ENCODE results near the gene ITPR1.

The ITPR1 gene

GRCh38 chr3:4827767-4828166 lies 334.6 kb downstream of the ITPR1 start:
- Histone ChIP-seq H3K27me3 (replicated peaks in 2 of 5; ENCODE audit: control insufficient read depth in 4 of 5, insufficient read depth in 5 of 5, low read length in 4 of 5) (no peaks in the 10 kb centered on the region), H3K9me3 (ENCODE audit: control extremely low read depth in 1 of 5, control insufficient read depth in 4 of 5, insufficient read depth in 2 of 5, low read depth in 1 of 5, low read length in 4 of 5) (no peaks in the 10 kb centered on the region), H3K27ac (ENCODE audit: insufficient read depth in 1 of 2, low read depth in 1 of 2, low read length in 2 of 2, poor library complexity in 1 of 2, severe bottlenecking in 2 of 2) (no peak overlapping the region), H3K36me3 (ENCODE audit: control insufficient read depth in 4 of 4, insufficient read depth in 4 of 4, low read length in 3 of 4) (peaks cover 5 to 32% (median 20%) of the 10 kb centered on the region in 4 experiments), H3K4me3 (ENCODE audit: control insufficient read depth in 1 of 7, extremely low read depth in 1 of 7, insufficient read depth in 4 of 7, low read depth in 2 of 7, low read length in 6 of 7) (no peak overlapping the region), H3K4me1 (ENCODE audit: control extremely low read depth in 1 of 4, control insufficient read depth in 4 of 4, insufficient read depth in 4 of 4, low read length in 3 of 4) (peaks cover 32 to 83% (median 69%) of the 10 kb centered on the region in 4 experiments)
- ChIA-PET POLR2A (interaction anchor here (1.0 to 2.2 kb wide), 2 partner anchors 9 to 151 kb away, joined by 3 to 18 read pairs; partner anchors contain the start of gene BHLHE40), CTCF (interaction anchor here (0.7 to 4.7 kb wide), 11 partner anchors 8 to 199 kb away, joined by 3 to 29 read pairs (median 5); partner anchors contain the start of gene BHLHE40)
- 84% methylated on average over 7 of the region's 8 CpGs for WGBS (ENCODE audit: insufficient coverage)
- peak in 2 of 3 donors; percentile 47 to 60 for DNase-seq

- no peaks in the 10 kb centered on the region for H3K27me3 ChIP-seq (replicated peaks in 2 of 5; ENCODE audit: control insufficient read depth in 4 of 5, insufficient read depth in 5 of 5, low read length in 4 of 5)
- POLR2A ChIA-PET: interaction anchor here (1.0 to 2.2 kb wide), 2 partner anchors 8 to 150 kb away, joined by 3 to 18 read pairs; partner anchors contain the start of gene BHLHE40
- no peaks in the 10 kb centered on the region for H3K9me3 ChIP-seq (ENCODE audit: control extremely low read depth in 1 of 5, control insufficient read depth in 4 of 5, insufficient read depth in 2 of 5, low read depth in 1 of 5, low read length in 4 of 5)
- H3K36me3 ChIP-seq (ENCODE audit: control insufficient read depth in 4 of 4, insufficient read depth in 4 of 4, low read length in 3 of 4): peaks cover 2 to 31% (median 18%) of the 10 kb centered on the region in 4 experiments
- peaks cover 32 to 90% (median 75%) of the 10 kb centered on the region in 4 experiments for H3K4me1 ChIP-seq (ENCODE audit: control extremely low read depth in 1 of 4, control insufficient read depth in 4 of 4, insufficient read depth in 4 of 4, low read length in 3 of 4)
- WGBS (ENCODE audit: insufficient coverage): 94% methylated on average over 8 of the region's 10 CpGs
- no peak for DNase-seq
- CTCF ChIA-PET: interaction anchor here (1.1 to 4.7 kb wide), 10 partner anchors 9 to 226 kb away, joined by 3 to 29 read pairs (median 5); partner anchors contain the start of gene BHLHE40
- H3K4me3 ChIP-seq (ENCODE audit: control insufficient read depth in 1 of 7, extremely low read depth in 1 of 7, insufficient read depth in 4 of 7, low read depth in 2 of 7, low read length in 6 of 7): no peak overlapping the region
- no peak overlapping the region for H3K27ac ChIP-seq (ENCODE audit: insufficient read depth in 1 of 2, low read depth in 1 of 2, low read length in 2 of 2, poor library complexity in 1 of 2, severe bottlenecking in 2 of 2)
Measured at GRCh38 chr3:4828279-4829030, 335.3 kb downstream of the ITPR1 start.

GRCh38 chr3:4829031-4829394 lies 335.9 kb downstream of the ITPR1 start:
- ChIA-PET CTCF (interaction anchor here (1.1 to 4.7 kb wide), 7 partner anchors 9 to 226 kb away, joined by 3 to 29 read pairs (median 5); no protein-coding TSS in a partner anchor), POLR2A (interaction anchor here (2.2 kb wide), 1 partner anchor 150 kb away, joined by 18 read pairs; the partner anchor contains the start of gene BHLHE40)
- DNase-seq: no peak
- Histone ChIP-seq H3K27ac (ENCODE audit: insufficient read depth in 1 of 2, low read depth in 1 of 2, low read length in 2 of 2, poor library complexity in 1 of 2, severe bottlenecking in 2 of 2) (peak overlapping the region in 1 of 2 experiments; percentile 46), H3K9me3 (ENCODE audit: control extremely low read depth in 1 of 5, control insufficient read depth in 4 of 5, insufficient read depth in 2 of 5, low read depth in 1 of 5, low read length in 4 of 5) (no peaks in the 10 kb centered on the region), H3K36me3 (ENCODE audit: control insufficient read depth in 4 of 4, insufficient read depth in 4 of 4, low read length in 3 of 4) (peaks cover 3 to 28% (median 16%) of the 10 kb centered on the region in 4 experiments), H3K4me3 (ENCODE audit: control insufficient read depth in 1 of 7, extremely low read depth in 1 of 7, insufficient read depth in 4 of 7, low read depth in 2 of 7, low read length in 6 of 7) (no peak overlapping the region), H3K4me1 (ENCODE audit: control extremely low read depth in 1 of 4, control insufficient read depth in 4 of 4, insufficient read depth in 4 of 4, low read length in 3 of 4) (peaks cover 32 to 95% (median 80%) of the 10 kb centered on the region in 4 experiments), H3K27me3 (replicated peaks in 2 of 5; ENCODE audit: control insufficient read depth in 4 of 5, insufficient read depth in 5 of 5, low read length in 4 of 5) (no peaks in the 10 kb centered on the region)
- WGBS (ENCODE audit: insufficient coverage): no CpG with 5 or more reads among the region's 1 CpG

- Histone ChIP-seq H3K4me1 (ENCODE audit: control extremely low read depth in 1 of 4, control insufficient read depth in 4 of 4, insufficient read depth in 4 of 4, low read length in 3 of 4) (peaks cover 39 to 97% (median 82%) of the 10 kb centered on the region in 4 experiments), H3K9me3 (ENCODE audit: control extremely low read depth in 1 of 5, control insufficient read depth in 4 of 5, insufficient read depth in 2 of 5, low read depth in 1 of 5, low read length in 4 of 5) (no peaks in the 10 kb centered on the region), H3K4me3 (ENCODE audit: control insufficient read depth in 1 of 7, extremely low read depth in 1 of 7, insufficient read depth in 4 of 7, low read depth in 2 of 7, low read length in 6 of 7) (peak overlapping the region in 5 of 7 experiments; percentile 17 to 55 (median 28)), H3K27me3 (replicated peaks in 2 of 5; ENCODE audit: control insufficient read depth in 4 of 5, insufficient read depth in 5 of 5, low read length in 4 of 5) (no peaks in the 10 kb centered on the region), H3K36me3 (ENCODE audit: control insufficient read depth in 4 of 4, insufficient read depth in 4 of 4, low read length in 3 of 4) (peaks cover 5 to 17% (median 11%) of the 10 kb centered on the region in 4 experiments), H3K27ac (ENCODE audit: insufficient read depth in 1 of 2, low read depth in 1 of 2, low read length in 2 of 2, poor library complexity in 1 of 2, severe bottlenecking in 2 of 2) (peak overlapping the region; percentile 36 to 83)
- POLR2A ChIA-PET: interaction anchor here (0.6 to 3.5 kb wide), 2 partner anchors 132 to 148 kb away, joined by 3 to 30 read pairs; partner anchors contain the start of gene BHLHE40
- DNase-seq: no peak
- WGBS (ENCODE audit: insufficient coverage): 87% methylated on average over 4 of the region's 5 CpGs
- CTCF ChIA-PET: interaction anchor here (0.9 to 1.6 kb wide), 8 partner anchors 12 to 181 kb away, joined by 3 to 7 read pairs (median 4); partner anchors contain the start of gene BHLHE40
Measured at GRCh38 chr3:4830586-4830914, 337.4 kb downstream of the ITPR1 start.

- H3K4me3 ChIP-seq (ENCODE audit: control insufficient read depth in 1 of 7, extremely low read depth in 1 of 7, insufficient read depth in 4 of 7, low read depth in 2 of 7, low read length in 6 of 7): peak overlapping the region in 3 of 7 experiments; percentile 0 to 47 (median 29)
- ChIA-PET POLR2A (interaction anchor here (1.0 to 3.5 kb wide), 3 partner anchors 40 to 273 kb away, joined by 3 to 30 read pairs (median 4); partner anchors contain the start of gene BHLHE40), CTCF (interaction anchor here (0.8 to 1.6 kb wide), 5 partner anchors 11 to 149 kb away, joined by 3 to 7 read pairs (median 4); no protein-coding TSS in a partner anchor)
- no peak for DNase-seq
- peaks cover 5 to 13% (median 10%) of the 10 kb centered on the region in 4 experiments for H3K36me3 ChIP-seq (ENCODE audit: control insufficient read depth in 4 of 4, insufficient read depth in 4 of 4, low read length in 3 of 4)
- no peaks in the 10 kb centered on the region for H3K27me3 ChIP-seq (replicated peaks in 2 of 5; ENCODE audit: control insufficient read depth in 4 of 5, insufficient read depth in 5 of 5, low read length in 4 of 5)
- WGBS (ENCODE audit: insufficient coverage): 8% methylated on average over 4 of the region's 4 CpGs
- no peaks in the 10 kb centered on the region for H3K9me3 ChIP-seq (ENCODE audit: control extremely low read depth in 1 of 5, control insufficient read depth in 4 of 5, insufficient read depth in 2 of 5, low read depth in 1 of 5, low read length in 4 of 5)
- H3K4me1 ChIP-seq (ENCODE audit: control extremely low read depth in 1 of 4, control insufficient read depth in 4 of 4, insufficient read depth in 4 of 4, low read length in 3 of 4): peaks cover 44 to 95% (median 80%) of the 10 kb centered on the region in 4 experiments
- H3K27ac ChIP-seq (ENCODE audit: insufficient read depth in 1 of 2, low read depth in 1 of 2, low read length in 2 of 2, poor library complexity in 1 of 2, severe bottlenecking in 2 of 2): peak overlapping the region in 1 of 2 experiments; percentile 83
Measured at GRCh38 chr3:4831580-4831950, 338.4 kb downstream of the ITPR1 start.

- 93% methylated on average over 3 of the region's 5 CpGs for WGBS (ENCODE audit: insufficient coverage)
- Histone ChIP-seq H3K36me3 (ENCODE audit: control insufficient read depth in 4 of 4, insufficient read depth in 4 of 4, low read length in 3 of 4) (peaks cover 13 to 24% (median 18%) of the 10 kb centered on the region in 4 experiments), H3K27me3 (replicated peaks in 2 of 5; ENCODE audit: control insufficient read depth in 4 of 5, insufficient read depth in 5 of 5, low read length in 4 of 5) (no peaks in the 10 kb centered on the region), H3K27ac (ENCODE audit: insufficient read depth in 1 of 2, low read depth in 1 of 2, low read length in 2 of 2, poor library complexity in 1 of 2, severe bottlenecking in 2 of 2) (no peak overlapping the region), H3K9me3 (ENCODE audit: control extremely low read depth in 1 of 5, control insufficient read depth in 4 of 5, insufficient read depth in 2 of 5, low read depth in 1 of 5, low read length in 4 of 5) (no peaks in the 10 kb centered on the region), H3K4me1 (ENCODE audit: control extremely low read depth in 1 of 4, control insufficient read depth in 4 of 4, insufficient read depth in 4 of 4, low read length in 3 of 4) (peaks cover 43 to 90% (median 74%) of the 10 kb centered on the region in 4 experiments), H3K4me3 (ENCODE audit: control insufficient read depth in 1 of 7, extremely low read depth in 1 of 7, insufficient read depth in 4 of 7, low read depth in 2 of 7, low read length in 6 of 7) (no peak overlapping the region)
- no peak for DNase-seq
- ChIA-PET CTCF (interaction anchor here (1.0 to 1.6 kb wide), 4 partner anchors 11 to 147 kb away, joined by 3 to 8 read pairs (median 4); no protein-coding TSS in a partner anchor), POLR2A (interaction anchor here (0.7 to 1.3 kb wide), 2 partner anchors 144 to 150 kb away, joined by 3 to 5 read pairs; no protein-coding TSS in a partner anchor)
Measured at GRCh38 chr3:4833471-4833870, 340.3 kb downstream of the ITPR1 start.
